Rectal smooth muscle tissue (tissue), 1 donor: ENCODE results near the gene ACE.

Experiments used
- H3K27ac ChIP-seq: one replicate; pipeline ENCODE4 v1.7.0; 2013; ENCODE audit warnings: low read depth, low read length, inconsistent platforms
- H3K27me3 ChIP-seq: one replicate; pipeline ENCODE4 v1.7.0; 2013; ENCODE audit warnings: low read length; ENCODE audit not compliant: control insufficient read depth, insufficient read depth
- H3K36me3 ChIP-seq: one replicate; pipeline ENCODE4 v1.7.0; 2013; ENCODE audit warnings: low read length; ENCODE audit not compliant: control insufficient read depth, insufficient read depth
- H3K4me1 ChIP-seq: one replicate; pipeline ENCODE4 v1.7.0; 2013; ENCODE audit warnings: low read length; ENCODE audit not compliant: control insufficient read depth, insufficient read depth
- H3K4me3 ChIP-seq: one replicate; pipeline ENCODE4 v1.7.0; 2013; ENCODE audit warnings: low read length
- H3K9ac ChIP-seq: one replicate; pipeline ENCODE4 v1.7.0; 2013; ENCODE audit warnings: low read length

ACE gene

DNA sequence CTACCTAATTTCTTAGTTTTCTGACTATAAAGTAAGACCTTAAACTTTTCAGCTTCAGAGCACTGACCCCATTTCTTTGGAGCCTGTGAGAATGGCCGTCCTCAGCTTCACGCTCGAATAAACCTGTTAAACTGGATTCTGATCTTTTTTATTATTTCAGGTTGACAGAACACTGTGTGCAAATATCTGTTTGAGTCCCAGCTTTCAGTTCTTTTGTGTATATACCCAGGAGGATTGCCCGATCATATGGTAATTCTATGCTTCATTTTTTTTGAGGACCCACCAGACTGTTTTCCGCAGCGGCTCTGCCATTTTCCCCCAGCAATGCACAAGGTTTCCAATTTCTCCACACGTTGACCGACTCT is 26.5 kb downstream of the ACE start:
- Histone ChIP-seq H3K27me3 (no peaks in the 10 kb centered on the region), H3K9ac (no peak overlapping the region), H3K36me3 (no peaks in the 10 kb centered on the region), H3K4me1 (no peaks in the 10 kb centered on the region), H3K4me3 (no peak overlapping the region), H3K27ac (no peak overlapping the region)

DNA sequence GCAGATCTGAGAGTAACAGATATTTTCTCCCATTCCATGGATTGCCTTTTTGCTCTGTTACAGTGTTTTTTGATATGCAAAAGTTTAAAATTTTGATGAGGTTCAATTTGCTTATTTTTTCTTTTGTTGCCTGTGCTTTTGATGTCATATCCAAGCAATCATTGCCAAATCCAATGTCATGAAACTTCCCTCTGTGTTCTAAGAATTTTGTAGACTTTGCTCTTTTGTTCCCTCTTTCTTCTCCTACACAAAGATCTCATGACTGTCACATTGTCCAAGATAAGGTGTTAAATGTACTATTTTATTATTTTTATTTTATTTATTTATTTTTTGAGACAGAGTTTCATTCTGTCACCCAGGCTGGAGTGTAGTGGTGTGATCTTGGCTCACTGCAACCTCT is 27.4 kb downstream of the ACE start:
- Histone ChIP-seq H3K9ac (no peak overlapping the region), H3K4me3 (no peak overlapping the region), H3K27me3 (no peaks in the 10 kb centered on the region), H3K27ac (no peak overlapping the region), H3K4me1 (no peaks in the 10 kb centered on the region), H3K36me3 (no peaks in the 10 kb centered on the region)

DNA sequence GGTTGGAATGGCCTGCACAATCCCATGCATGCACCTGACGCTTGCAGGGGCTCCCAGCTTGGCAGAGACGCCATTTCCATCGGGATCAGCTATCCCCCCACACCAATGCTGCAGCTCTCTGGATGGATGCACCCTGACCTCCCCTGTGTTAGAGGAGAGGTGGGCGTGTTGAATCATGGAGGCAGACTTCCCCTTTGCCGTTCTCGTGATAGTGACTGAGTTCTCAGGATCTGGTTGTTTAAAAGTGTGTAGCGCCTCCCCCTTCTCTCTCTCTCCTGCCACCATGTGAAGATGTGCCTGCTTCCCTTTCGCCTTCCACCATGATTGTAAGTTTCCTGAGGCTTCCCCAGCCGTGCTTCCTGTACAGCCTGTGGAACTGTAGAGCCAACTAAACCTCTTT is 28.5 kb downstream of the ACE start:
- Histone ChIP-seq H3K27ac (no peak overlapping the region), H3K27me3 (no peaks in the 10 kb centered on the region), H3K4me3 (no peak overlapping the region), H3K9ac (no peak overlapping the region), H3K36me3 (no peaks in the 10 kb centered on the region), H3K4me1 (no peaks in the 10 kb centered on the region)

DNA sequence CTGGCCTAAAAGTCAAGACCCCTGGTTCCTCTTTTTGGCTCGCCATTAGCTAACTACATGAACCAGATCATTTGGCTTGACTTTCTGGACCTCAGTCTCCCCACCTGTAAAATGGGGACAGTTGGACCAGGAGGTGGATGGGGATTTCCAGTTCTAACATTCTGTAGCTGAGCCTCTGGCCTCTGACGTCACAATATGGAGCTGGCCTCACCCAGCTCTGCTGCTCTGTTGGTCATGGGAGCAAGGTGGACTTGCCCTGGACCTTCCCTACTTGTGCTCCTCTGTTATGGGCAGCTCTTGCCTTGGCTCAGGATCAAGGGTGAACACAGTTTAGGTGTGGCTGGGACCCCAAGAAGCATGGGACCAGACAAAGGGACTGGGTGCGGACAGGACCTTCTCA is 29.8 kb downstream of the ACE start:
- no peak overlapping the region for H3K4me3 ChIP-seq
- H3K4me1 ChIP-seq = no peaks in the 10 kb centered on the region
- H3K9ac ChIP-seq = no peak overlapping the region
- no peaks in the 10 kb centered on the region for H3K36me3 ChIP-seq
- no peak overlapping the region for H3K27ac ChIP-seq
- H3K27me3 ChIP-seq = no peaks in the 10 kb centered on the region

DNA sequence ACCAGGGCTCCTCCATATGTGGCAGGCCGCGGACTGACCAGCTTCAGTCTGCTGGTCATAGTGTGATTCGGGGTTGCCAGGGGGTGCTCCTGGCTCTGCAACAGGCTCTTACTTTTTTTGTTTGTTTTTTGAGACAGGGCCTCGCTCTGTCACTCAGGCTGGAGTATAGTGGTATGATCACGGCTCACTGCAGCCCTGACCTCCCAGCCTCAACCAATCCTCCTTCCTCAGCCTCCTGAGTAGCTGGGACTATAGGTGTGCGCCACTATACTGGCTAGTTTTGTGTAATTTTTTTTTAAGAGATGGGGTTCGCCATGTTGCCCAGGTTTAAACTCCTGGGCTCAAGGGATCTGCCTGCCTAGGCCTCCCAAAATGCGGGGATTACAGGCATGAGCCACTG is 34.5 kb downstream of the ACE start:
- Histone ChIP-seq H3K4me1 (no peaks in the 10 kb centered on the region), H3K27me3 (no peaks in the 10 kb centered on the region), H3K27ac (no peak overlapping the region), H3K4me3 (no peak overlapping the region), H3K36me3 (no peaks in the 10 kb centered on the region), H3K9ac (no peak overlapping the region)

DNA sequence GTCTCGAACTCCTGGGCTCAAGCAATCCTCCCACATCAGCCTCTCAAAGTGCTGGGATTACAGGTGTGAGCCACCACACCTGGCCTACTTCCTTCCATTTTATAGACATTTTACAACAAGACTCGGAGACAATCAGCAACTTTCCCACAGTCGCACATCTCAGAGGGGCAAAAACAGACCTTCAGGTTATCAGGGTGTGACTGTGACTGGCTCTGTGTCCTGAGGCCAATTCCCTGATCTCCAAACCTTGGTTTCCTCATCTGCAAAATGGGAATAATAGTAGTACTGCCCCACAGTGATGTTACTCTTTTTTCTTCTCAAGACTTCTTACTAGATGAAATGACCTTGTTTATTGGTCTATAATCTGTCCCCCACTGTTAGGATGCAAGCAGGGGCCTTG is 35.5 kb downstream of the ACE start:
- no peak overlapping the region for H3K9ac ChIP-seq
- H3K27me3 ChIP-seq = no peaks in the 10 kb centered on the region
- H3K36me3 ChIP-seq = no peaks in the 10 kb centered on the region
- H3K27ac ChIP-seq = no peak overlapping the region
- no peaks in the 10 kb centered on the region for H3K4me1 ChIP-seq
- H3K4me3 ChIP-seq = no peak overlapping the region

DNA sequence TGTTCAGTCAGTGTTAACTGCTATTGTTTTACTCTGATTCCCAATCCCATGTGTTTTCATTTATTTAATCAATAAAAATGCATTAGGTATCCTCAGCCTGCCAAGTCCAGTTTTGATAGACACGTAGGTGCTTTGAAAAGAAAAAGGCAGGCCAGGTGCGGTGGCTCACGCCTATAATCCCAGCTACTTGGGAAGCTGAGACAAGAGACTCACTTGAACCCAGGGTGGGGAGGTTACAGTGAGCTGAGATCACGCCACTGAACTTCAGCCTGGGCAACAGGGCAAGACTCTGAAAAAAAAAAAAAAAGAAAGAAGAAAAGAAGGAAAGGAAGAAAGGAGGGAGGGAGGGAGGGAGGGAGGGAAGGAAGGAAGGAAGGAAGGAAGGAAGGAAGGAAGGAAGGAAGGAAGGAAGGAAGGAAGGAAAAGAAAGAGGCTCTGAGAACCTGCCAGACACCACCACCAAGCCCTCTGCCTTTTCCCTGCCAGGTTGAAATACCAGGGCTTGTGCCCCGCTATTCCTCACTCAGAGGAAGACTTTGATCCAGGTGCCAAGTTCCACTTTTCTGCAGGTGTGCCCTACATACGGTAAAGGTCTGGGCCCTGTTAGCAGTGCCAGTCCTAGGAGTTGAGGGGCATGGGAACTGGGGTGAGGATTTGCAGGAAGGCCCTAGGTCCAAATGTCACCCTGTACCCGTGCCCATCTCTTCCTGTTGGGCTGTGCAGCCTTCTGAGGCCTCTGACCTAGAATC is 36.2 kb downstream of the ACE start:
- Histone ChIP-seq H3K4me3 (no peak overlapping the region), H3K9ac (no peak overlapping the region)

DNA sequence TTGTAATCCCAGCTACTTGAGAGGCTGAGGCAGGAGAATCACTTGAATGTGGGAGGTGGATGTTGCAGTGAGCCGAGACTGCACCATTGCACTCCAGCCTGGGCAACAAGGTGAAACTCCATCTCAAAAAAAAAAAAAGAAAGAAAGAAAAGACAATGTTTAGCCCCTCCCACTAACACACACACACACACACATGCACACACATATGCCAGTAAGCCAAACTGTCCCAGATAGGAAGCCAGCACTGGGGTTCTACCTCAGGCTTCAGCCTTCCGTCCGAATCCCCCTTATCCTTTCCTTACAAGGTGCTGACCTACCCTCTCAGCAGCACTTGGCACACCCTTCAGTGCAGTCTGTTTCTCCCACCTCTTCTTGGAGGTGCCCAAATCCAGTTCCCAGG is 37.6 kb downstream of the ACE start:
- H3K27ac ChIP-seq = no peak overlapping the region
- no peak overlapping the region for H3K9ac ChIP-seq
- no peaks in the 10 kb centered on the region for H3K4me1 ChIP-seq
- no peak overlapping the region for H3K4me3 ChIP-seq
- H3K27me3 ChIP-seq = no peaks in the 10 kb centered on the region
- no peaks in the 10 kb centered on the region for H3K36me3 ChIP-seq

More for the DNA sequence above, 36.2 kb downstream of the ACE start:
- Histone ChIP-seq H3K27ac (no peak overlapping the region), H3K36me3 (no peaks in the 10 kb centered on the region), H3K27me3 (no peaks in the 10 kb centered on the region), H3K4me1 (no peaks in the 10 kb centered on the region)

DNA sequence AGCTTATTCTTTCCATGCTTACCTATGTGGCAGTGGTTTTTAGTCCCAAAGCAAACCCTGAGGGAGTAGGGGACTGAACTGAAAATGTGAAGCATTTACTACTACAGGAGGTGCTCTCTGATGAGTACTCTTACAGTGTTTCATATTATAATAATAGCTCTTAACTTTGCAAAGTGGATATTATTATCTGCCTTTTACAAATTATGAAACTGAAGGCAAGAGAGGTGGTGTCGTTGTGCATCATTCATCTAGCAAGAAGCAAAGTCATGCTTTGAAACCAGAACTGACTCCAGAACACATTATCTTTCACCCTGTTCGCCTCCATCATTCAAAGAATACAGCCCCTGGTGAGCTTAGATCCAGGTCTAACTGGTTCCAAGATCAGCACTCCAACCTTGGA is 38.1 kb downstream of the ACE start:
- Histone ChIP-seq H3K4me3 (no peak overlapping the region), H3K27ac (no peak overlapping the region), H3K4me1 (no peaks in the 10 kb centered on the region), H3K9ac (no peak overlapping the region), H3K27me3 (no peaks in the 10 kb centered on the region), H3K36me3 (no peaks in the 10 kb centered on the region)

DNA sequence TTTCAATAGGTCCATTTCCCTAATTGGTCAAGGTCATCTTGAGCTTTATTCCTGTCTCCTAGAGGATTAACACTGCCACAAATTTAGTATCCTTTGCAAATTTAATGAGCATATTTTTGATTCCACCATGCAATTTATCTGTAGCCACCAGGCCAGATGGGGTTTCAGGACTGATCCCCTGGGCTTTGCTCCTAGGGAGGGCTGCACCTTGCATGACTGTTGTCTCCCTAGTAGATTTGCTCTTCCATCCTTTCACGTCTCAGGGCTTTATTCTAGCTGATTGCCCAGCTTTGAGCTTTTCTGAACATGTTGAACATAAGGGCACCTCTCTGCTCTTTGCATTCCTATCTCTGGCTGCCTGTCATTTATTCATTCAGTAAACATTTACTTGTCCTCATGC is 38.6 kb downstream of the ACE start:
- Histone ChIP-seq H3K4me1 (no peaks in the 10 kb centered on the region), H3K27ac (no peak overlapping the region), H3K36me3 (no peaks in the 10 kb centered on the region), H3K9ac (no peak overlapping the region), H3K27me3 (no peaks in the 10 kb centered on the region), H3K4me3 (no peak overlapping the region)

DNA sequence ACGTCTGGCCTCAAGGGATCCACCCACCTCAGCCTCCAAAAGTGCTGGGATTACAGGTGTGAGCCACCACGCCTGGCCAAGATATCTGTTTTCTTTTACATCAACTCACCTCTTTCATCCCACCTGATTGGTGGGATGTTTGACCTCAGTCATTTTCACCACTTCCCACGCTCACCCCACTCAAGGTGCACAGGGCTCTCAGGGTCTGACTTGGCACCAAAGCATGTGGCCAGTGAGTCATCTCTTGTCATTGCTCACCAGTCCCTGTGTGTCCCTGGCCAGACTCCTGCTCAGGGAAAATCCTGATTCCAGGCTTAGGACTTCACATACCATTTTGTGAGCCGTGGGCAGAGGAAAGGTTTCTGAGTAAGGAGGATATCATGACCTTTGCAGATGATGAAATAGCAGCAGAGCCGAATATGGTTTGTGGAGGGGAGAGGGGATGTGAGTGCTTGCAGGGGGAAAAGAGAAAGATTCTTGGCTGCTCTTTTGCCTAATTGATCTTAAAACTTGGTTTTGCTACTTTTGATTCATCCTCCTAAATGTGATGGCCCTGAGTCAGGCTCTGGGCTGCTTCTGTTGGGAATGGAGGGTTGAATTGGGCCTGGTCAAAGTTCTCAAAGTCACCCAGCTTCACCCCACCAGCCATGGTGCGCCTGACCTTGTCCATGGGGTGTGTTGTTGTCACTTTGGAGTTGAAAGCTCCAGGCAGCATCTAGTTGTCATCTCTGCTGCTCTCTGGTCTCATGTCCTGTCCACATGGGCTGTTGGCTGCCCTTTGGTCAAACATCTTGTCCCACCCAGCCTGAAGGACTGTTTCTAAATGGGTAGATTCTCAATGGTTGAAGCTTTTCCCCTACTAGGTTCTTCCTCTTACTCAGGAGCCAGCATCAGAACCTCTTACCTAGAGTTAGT is 40.3 kb downstream of the ACE start:
- no peaks in the 10 kb centered on the region for H3K4me1 ChIP-seq
- H3K36me3 ChIP-seq = no peaks in the 10 kb centered on the region
- H3K27me3 ChIP-seq = no peaks in the 10 kb centered on the region
- H3K4me3 ChIP-seq = no peak overlapping the region
- no peak overlapping the region for H3K9ac ChIP-seq
- no peak overlapping the region for H3K27ac ChIP-seq

DNA sequence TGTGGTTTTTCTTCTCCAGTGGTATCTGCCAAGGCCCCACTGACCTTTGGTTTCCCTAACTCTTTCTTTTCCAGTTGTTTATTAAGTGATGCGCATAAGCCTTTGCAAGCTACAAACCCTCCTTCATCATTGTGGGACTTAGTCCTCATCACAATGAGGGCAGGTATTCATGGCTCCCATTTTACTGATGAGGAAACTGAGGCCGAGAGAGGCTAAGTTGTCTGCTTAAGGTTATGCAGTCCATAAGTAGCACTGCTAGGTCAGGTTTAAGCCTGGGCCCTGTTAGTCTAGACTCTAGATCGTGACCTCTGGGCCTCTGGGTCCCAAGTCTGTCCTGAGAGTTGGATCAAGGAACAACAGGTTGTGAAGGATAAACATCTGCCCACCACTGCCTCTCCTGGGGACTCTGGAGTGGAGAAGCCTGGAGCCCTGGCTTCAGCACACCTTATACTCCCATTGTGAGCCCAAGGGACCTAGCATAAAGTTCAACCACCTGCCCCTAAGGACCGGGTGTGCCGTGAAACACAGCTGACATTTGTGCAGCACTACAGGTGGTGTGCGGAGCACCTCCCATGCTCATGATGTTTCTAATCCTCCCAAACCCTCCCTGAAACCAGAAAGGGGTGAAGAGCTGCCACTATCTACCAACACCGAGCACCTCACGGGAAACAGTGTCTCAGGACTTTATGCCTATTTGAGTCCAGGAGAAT is 41.1 kb downstream of the ACE start:
- Histone ChIP-seq H3K4me1 (no peaks in the 10 kb centered on the region), H3K36me3 (no peaks in the 10 kb centered on the region), H3K27ac (no peak overlapping the region), H3K27me3 (no peaks in the 10 kb centered on the region), H3K9ac (no peak overlapping the region), H3K4me3 (no peak overlapping the region)
